GM12874 (cell line): ENCODE measurements around the gene NPAT.

Experiments used
- TF ChIP-seq, protein P1 (sequence below): IDR thresholded peaks from 2 replicates; pipeline ENCODE4 v1.5.1; 2011; ENCODE audit warnings: low read depth, mild to moderate bottlenecking, control low read depth, low read length, moderate library complexity; ENCODE audit not compliant: insufficient read depth

Gene NPAT

DNA sequence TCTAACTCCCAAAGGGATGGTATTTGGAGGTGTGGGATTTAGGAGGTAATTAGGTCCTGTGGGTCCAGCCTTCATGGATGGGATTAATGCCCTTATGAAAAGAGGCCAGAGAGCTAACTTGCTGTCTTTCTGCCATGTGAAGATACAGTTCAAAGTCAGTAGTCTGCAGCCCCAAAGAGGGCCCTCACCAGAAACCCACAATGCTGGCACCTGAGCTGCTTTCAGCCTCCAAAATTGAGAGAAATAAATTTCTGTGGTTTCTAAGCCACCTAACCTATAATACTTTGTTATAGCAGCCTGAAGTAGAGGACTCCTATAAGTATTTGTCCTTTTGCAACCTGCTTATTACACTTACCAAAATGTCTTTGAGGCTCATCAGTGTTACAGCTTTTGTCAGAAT, 16.6 kb upstream of the NPAT start:
- TF ChIP-seq, protein P1, sequence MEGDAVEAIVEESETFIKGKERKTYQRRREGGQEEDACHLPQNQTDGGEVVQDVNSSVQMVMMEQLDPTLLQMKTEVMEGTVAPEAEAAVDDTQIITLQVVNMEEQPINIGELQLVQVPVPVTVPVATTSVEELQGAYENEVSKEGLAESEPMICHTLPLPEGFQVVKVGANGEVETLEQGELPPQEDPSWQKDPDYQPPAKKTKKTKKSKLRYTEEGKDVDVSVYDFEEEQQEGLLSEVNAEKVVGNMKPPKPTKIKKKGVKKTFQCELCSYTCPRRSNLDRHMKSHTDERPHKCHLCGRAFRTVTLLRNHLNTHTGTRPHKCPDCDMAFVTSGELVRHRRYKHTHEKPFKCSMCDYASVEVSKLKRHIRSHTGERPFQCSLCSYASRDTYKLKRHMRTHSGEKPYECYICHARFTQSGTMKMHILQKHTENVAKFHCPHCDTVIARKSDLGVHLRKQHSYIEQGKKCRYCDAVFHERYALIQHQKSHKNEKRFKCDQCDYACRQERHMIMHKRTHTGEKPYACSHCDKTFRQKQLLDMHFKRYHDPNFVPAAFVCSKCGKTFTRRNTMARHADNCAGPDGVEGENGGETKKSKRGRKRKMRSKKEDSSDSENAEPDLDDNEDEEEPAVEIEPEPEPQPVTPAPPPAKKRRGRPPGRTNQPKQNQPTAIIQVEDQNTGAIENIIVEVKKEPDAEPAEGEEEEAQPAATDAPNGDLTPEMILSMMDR: no peak

GRCh38 chr11:108237058-108237481, 14.6 kb upstream of the NPAT start:
- TF ChIP-seq, protein P1: no peak

DNA sequence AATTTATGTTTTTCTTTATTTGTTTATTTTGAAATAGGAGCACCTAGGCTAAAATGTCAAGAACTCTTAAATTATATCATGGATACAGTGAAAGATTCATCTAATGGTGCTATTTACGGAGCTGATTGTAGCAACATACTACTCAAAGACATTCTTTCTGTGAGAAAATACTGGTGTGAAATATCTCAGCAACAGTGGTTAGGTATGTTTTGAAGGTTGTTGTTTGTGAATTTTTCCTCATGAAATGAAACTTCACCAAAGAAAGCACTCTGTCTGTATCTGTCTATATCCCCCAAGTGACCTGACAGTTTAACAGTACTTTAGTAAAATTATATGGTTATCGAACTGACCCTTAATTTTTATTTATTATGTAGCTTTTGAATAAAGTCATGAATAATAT, 13.2 kb upstream of the NPAT start:
- TF ChIP-seq, protein P1: no peak

- TF ChIP-seq, protein P1: no peak
These were observed 12.8 kb upstream of the NPAT start for GRCh38 chr11:108235192-108235591.

DNA sequence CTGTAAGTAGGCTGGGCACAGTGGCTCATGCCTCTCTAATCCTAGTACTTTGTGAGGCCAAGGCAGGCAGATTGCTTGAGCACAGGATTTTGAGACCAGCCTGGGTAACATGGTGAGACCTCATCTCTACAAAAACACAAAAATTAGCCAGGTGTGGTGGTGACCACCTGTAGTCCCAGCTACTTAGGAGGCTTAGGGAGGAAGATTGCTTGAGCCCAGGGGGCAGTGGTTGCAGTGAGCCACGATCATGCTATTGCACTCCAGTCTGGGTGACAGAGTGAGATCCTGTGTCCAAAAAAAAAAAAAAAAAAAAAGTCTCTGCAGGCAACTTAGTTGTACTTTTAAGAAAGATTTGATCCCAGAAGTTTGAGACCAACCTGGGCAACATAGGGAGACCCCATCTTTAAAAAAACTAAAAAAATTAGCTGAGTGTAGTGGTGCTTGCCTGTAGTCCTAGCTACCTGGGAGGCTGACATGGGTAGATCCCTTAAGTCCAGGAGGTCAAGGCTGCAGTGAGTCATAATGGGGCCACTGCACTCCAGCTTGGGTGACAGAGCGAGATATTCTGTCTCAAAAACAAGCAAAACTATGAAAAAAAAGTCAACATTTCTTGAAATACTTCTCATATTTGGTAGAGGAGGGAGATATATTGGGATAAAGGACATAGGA, 11.0 kb upstream of the NPAT start:
- TF ChIP-seq, protein P1: no peak

DNA sequence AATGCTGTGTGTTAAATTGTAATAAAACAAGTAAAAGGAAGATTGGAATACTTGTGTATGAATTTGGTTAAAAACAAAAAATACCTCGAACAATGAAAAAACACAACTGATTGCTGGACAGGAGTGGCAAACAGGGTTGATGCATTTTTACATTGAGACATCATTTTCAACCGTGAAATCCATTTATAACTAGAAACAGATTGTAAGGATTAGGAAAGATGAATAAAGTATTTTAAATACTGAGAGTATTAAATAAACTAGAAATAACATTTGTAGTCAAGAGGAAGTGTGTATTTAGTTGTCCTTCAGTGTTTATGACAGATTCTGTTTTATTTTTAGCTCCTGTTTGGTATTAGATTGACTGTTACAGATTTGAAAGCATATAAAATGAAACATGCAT, 5.8 kb upstream of the NPAT start:
- TF ChIP-seq, protein P1: no peak

DNA sequence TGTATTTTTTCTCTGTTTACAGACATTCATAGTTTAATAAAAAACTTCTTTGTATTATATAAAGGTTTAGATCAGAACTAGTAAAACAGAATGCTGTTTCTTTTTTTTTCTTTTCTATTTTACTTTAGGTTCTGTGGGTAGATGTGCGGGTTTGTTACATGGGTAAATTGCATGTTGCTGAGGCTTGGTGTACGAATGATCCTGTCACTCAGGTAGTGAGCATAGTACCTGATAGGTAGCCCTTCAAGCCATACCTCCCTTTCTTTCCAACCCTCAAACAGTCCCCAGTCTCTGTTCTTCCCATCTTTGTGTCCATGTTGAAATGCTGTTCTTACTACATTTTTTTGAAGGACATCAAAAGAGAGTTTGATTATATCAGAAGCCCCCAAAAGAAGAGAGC, 3.6 kb upstream of the NPAT start:
- TF ChIP-seq, protein P1: no peak
